H1 (cell line): ENCODE data around the gene MRGPRX2. TPM values are rescaled to one million over a fixed set of nuclear protein-coding genes. Genes with fewer than 3 reads are reported as not detected.

Experiments used
- CTBP2 ChIP-seq: IDR thresholded peaks from 2 replicates; pipeline ENCODE4 v1.7.0; 2011; ENCODE audit warnings: borderline replicate concordance, mild to moderate bottlenecking, moderate library complexity, mixed read lengths, low read length; ENCODE audit not compliant: insufficient read depth, insufficient read length
- NANOG ChIP-seq: IDR thresholded peaks from 2 replicates; pipeline ENCODE4 v1.6.1; 2011; ENCODE audit warnings: low read length, low read depth, mild to moderate bottlenecking, inconsistent platforms; ENCODE audit not compliant: insufficient read depth, poor library complexity, severe bottlenecking
- POLR2A ChIP-seq, 2 experiments: IDR thresholded peaks; 1 replicate in 1 of 2; 2 replicates in 1 of 2; pipeline ENCODE4 v1.6.1; 2011; ENCODE audit warnings: low read depth in 2 of 2, low read length in 2 of 2, mild to moderate bottlenecking in 2 of 2; ENCODE audit errors: control extremely low read depth in 1 of 2
- RAD21 ChIP-seq, 2 experiments: IDR thresholded peaks in 1 of 2; conservative IDR thresholded peaks in 1 of 2; 2 replicates each; pipeline ENCODE4 v1.6.1; 2011; ENCODE audit warnings: low read depth in 2 of 2, low read length in 2 of 2, improper control_type of control experiment in 1 of 2, inconsistent platforms in 1 of 2, mild to moderate bottlenecking in 1 of 2, moderate library complexity in 1 of 2
- SIN3A ChIP-seq, 2 experiments: IDR thresholded peaks in 1 of 2; conservative IDR thresholded peaks in 1 of 2; 2 replicates each; pipeline ENCODE4 v1.6.1; 2011 to 2012; ENCODE audit warnings: low read length in 2 of 2, improper control_type of control experiment in 1 of 2, low read depth in 1 of 2, mild to moderate bottlenecking in 1 of 2
- polyA plus RNA-seq, 7 experiments: library from polyadenylated mRNA; depleted of rRNA in 3 of 7; stranded (reverse) in 5 of 7; unstranded in 2 of 7; fragments of >200 nt in 5 of 7; fragments of 200-250 nt in 2 of 7; gene quantifications; 1 replicate in 5 of 7; 2 replicates in 1 of 7; 4 replicates in 1 of 7; pipeline versions ENCODE4 v1.2.1 to v1.2.3, GENCODE V29; 2011 to 2013; ENCODE audit warnings: missing spikeins in 2 of 7, mixed read lengths in 2 of 7
- total RNA-seq: library from RNA; stranded (reverse); fragmentation: NEBNext Ultra II Directional; extraction: Animal tissue kit (Norgen Biotek cat#: 25700); gene quantifications from 2 replicates; pipeline ENCODE4 v1.2.1, GENCODE V29; 2021
- TF ChIP-seq, protein P1 (sequence below): fragments of 300-600 bp; sonication (generic); IDR thresholded peaks from 2 replicates; pipeline ENCODE4 v1.7.1; 2012; ENCODE audit warnings: low read length, moderate library complexity, mild to moderate bottlenecking, inconsistent platforms; ENCODE audit not compliant: insufficient replicate concordance
- TF ChIP-seq, protein P2 (sequence below), 3 experiments: IDR thresholded peaks; 1 replicate in 2 of 3; 2 replicates in 1 of 3; pipeline versions ENCODE4 v1.5.1 to v1.6.1; 2011; ENCODE audit warnings: low read length in 3 of 3, mild to moderate bottlenecking in 3 of 3, inconsistent platforms in 2 of 3, low read depth in 1 of 3, moderate library complexity in 1 of 3; ENCODE audit not compliant: insufficient read depth in 1 of 3; ENCODE audit errors: control extremely low read depth in 1 of 3

The MRGPRX2 gene
- total and polyA plus RNA-seq, 2 of the 8 experiments (the other 6 are each of a cell fraction or from before 2014, with no cell fraction given), result not detected

DNA sequence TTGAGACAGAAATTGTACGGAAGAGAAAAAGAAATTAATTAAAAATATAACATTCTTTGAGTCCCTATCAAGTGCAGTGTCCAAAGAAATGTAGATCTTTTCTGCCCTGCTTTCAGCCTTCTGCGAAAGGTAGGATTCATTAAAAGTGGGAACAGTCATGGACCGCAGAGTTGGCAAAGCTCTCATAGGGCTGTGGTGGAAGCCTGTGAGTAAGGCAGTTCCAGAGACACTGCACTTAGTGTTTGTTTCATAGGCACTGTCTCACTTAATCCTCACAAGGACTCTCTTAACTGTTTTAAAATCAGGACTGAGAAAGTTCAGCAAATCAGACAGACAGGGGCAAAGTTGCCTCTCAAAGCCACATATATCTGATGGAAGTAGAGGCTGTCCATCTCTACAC, 5.5 kb downstream of the MRGPRX2 start (continued):
- TF ChIP-seq, protein P1, sequence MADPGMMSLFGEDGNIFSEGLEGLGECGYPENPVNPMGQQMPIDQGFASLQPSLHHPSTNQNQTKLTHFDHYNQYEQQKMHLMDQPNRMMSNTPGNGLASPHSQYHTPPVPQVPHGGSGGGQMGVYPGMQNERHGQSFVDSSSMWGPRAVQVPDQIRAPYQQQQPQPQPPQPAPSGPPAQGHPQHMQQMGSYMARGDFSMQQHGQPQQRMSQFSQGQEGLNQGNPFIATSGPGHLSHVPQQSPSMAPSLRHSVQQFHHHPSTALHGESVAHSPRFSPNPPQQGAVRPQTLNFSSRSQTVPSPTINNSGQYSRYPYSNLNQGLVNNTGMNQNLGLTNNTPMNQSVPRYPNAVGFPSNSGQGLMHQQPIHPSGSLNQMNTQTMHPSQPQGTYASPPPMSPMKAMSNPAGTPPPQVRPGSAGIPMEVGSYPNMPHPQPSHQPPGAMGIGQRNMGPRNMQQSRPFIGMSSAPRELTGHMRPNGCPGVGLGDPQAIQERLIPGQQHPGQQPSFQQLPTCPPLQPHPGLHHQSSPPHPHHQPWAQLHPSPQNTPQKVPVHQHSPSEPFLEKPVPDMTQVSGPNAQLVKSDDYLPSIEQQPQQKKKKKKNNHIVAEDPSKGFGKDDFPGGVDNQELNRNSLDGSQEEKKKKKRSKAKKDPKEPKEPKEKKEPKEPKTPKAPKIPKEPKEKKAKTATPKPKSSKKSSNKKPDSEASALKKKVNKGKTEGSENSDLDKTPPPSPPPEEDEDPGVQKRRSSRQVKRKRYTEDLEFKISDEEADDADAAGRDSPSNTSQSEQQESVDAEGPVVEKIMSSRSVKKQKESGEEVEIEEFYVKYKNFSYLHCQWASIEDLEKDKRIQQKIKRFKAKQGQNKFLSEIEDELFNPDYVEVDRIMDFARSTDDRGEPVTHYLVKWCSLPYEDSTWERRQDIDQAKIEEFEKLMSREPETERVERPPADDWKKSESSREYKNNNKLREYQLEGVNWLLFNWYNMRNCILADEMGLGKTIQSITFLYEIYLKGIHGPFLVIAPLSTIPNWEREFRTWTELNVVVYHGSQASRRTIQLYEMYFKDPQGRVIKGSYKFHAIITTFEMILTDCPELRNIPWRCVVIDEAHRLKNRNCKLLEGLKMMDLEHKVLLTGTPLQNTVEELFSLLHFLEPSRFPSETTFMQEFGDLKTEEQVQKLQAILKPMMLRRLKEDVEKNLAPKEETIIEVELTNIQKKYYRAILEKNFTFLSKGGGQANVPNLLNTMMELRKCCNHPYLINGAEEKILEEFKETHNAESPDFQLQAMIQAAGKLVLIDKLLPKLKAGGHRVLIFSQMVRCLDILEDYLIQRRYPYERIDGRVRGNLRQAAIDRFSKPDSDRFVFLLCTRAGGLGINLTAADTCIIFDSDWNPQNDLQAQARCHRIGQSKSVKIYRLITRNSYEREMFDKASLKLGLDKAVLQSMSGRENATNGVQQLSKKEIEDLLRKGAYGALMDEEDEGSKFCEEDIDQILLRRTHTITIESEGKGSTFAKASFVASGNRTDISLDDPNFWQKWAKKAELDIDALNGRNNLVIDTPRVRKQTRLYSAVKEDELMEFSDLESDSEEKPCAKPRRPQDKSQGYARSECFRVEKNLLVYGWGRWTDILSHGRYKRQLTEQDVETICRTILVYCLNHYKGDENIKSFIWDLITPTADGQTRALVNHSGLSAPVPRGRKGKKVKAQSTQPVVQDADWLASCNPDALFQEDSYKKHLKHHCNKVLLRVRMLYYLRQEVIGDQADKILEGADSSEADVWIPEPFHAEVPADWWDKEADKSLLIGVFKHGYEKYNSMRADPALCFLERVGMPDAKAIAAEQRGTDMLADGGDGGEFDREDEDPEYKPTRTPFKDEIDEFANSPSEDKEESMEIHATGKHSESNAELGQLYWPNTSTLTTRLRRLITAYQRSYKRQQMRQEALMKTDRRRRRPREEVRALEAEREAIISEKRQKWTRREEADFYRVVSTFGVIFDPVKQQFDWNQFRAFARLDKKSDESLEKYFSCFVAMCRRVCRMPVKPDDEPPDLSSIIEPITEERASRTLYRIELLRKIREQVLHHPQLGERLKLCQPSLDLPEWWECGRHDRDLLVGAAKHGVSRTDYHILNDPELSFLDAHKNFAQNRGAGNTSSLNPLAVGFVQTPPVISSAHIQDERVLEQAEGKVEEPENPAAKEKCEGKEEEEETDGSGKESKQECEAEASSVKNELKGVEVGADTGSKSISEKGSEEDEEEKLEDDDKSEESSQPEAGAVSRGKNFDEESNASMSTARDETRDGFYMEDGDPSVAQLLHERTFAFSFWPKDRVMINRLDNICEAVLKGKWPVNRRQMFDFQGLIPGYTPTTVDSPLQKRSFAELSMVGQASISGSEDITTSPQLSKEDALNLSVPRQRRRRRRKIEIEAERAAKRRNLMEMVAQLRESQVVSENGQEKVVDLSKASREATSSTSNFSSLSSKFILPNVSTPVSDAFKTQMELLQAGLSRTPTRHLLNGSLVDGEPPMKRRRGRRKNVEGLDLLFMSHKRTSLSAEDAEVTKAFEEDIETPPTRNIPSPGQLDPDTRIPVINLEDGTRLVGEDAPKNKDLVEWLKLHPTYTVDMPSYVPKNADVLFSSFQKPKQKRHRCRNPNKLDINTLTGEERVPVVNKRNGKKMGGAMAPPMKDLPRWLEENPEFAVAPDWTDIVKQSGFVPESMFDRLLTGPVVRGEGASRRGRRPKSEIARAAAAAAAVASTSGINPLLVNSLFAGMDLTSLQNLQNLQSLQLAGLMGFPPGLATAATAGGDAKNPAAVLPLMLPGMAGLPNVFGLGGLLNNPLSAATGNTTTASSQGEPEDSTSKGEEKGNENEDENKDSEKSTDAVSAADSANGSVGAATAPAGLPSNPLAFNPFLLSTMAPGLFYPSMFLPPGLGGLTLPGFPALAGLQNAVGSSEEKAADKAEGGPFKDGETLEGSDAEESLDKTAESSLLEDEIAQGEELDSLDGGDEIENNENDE, result no peak
- TF ChIP-seq NANOG (no peak), POLR2A (IDR thresholded peaks at IDR 0.05; ENCODE audit: control extremely low read depth in 1 of 2, low read depth in 2 of 2, low read length in 2 of 2) (no peak), CTBP2 (no peak), RAD21 (IDR thresholded peaks at IDR 0.05 in 1 of 2, conservative IDR thresholded peaks at IDR 0.05 in 1 of 2; ENCODE audit: low read depth in 2 of 2, low read length in 2 of 2) (no peak), SIN3A (conservative IDR thresholded peaks at IDR 0.05 in 1 of 2, IDR thresholded peaks at IDR 0.05 in 1 of 2; ENCODE audit: low read depth in 1 of 2, low read length in 2 of 2) (no peak)
- TF ChIP-seq, protein P2, sequence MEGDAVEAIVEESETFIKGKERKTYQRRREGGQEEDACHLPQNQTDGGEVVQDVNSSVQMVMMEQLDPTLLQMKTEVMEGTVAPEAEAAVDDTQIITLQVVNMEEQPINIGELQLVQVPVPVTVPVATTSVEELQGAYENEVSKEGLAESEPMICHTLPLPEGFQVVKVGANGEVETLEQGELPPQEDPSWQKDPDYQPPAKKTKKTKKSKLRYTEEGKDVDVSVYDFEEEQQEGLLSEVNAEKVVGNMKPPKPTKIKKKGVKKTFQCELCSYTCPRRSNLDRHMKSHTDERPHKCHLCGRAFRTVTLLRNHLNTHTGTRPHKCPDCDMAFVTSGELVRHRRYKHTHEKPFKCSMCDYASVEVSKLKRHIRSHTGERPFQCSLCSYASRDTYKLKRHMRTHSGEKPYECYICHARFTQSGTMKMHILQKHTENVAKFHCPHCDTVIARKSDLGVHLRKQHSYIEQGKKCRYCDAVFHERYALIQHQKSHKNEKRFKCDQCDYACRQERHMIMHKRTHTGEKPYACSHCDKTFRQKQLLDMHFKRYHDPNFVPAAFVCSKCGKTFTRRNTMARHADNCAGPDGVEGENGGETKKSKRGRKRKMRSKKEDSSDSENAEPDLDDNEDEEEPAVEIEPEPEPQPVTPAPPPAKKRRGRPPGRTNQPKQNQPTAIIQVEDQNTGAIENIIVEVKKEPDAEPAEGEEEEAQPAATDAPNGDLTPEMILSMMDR (IDR thresholded peaks at IDR 0.05; ENCODE audit: control extremely low read depth in 1 of 3, insufficient read depth in 1 of 3, low read depth in 1 of 3, low read length in 3 of 3), result no peak
